HG03095 (cell line): ENCODE measurements around the gene TAB2.
"Not testable (repeated sequence)": the region's sequence is repeated elsewhere in the genome, so short reads cannot be mapped to it uniquely, and the experiment has no call there.

Source experiments
- ATAC-seq: cut with Tn5 transposase; IDR thresholded peaks from one replicate; pipeline ENCODE4 v1.9.1; 2021; ENCODE audit warnings: moderate library complexity; ENCODE audit not compliant: unreplicated experiment

Gene TAB2

GRCh38 chr6:149331871-149332270 lies 14.4 kb downstream of the TAB2 start:
- ATAC-seq = no peak

GRCh38 chr6:149332602-149333265 lies 15.2 kb downstream of the TAB2 start:
- ATAC-seq = no peak

DNA sequence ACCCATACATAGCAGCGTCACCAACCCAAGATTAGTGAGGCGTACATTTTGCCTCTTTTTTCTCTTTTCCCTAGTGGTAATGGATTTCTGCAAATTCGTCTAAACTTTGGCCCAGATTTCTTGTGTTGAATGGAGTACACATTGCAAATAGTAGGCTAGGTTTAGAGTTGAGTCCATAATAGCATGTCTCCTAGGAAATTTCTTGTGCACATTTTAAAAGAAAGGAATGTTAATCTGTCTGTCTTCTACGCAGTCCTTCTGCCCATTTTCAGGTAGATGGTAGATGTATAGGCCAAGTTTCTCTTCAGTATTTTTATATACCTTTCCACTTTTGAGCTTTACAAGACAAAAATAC lies 15.7 kb downstream of the TAB2 start:
- no peak for ATAC-seq

DNA sequence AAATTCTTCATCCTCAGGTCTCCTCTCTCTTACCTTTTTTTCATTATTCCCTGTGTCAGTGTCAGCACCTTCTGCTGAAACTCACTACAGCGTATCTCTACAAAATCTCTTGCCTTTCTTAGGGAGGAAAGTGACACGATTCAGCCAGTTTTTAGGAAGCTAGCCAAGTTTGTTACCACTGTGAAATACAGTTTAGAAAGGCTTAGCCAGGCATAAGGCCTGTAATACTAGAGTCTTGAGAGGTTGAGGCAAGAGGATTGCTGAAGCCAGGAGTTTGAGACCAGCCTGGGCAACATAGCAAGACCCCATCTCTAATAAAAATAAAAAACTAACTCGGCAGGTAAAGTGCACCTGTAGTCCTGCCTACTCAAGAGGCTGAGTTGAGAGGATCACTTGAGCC lies 16.7 kb downstream of the TAB2 start:
- ATAC-seq = no peak

- no peak for ATAC-seq
Measured at GRCh38 chr6:149334682-149335160, 17.2 kb downstream of the TAB2 start.

DNA sequence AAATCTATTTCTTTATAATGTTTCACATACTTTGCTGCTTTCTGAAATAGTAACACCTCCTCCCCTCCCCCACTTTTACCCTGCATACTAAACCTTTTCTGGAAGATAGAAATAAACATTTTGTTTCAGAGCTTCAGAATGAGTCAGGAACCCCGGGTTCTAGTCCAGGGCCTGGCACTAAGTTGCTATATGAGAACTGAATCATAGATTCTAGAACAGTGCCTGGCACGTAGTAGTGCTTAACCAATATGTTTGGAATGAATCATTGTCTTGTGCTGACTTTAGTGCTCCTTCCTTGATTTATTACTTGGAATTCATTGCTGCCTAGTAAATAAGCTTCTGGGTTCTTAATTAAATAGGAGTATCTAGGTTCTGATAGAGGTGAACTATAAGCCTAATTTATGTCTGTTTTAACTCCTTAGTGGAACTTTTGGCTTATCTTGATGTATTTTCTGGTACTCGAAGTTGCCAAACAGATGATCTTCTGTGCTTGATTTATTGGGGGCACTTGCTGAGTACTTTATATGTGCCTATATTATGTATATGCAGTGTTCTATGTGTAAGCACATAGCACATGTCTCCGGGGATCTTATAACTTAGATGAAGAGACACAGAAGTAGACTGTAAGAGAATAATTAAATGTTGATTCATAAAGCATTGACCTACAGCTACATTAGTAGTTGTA lies 18.6 kb downstream of the TAB2 start:
- ATAC-seq = no peak

DNA sequence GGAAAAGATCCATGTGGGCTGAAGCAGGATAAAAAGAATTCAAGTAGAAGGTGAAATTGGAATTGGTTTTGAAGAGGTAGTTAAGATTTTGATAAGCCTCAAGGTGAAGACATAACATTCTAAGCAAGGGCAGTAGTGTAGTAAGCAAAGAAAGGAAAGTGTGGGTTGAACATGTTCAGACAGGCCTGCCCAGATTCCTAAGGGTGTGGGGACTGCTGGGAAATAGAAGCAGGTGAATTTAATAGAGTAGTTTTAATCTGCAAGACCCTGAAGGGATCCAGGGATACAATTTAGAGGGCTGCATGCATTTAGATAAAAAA lies 19.1 kb downstream of the TAB2 start:
- no peak for ATAC-seq

DNA sequence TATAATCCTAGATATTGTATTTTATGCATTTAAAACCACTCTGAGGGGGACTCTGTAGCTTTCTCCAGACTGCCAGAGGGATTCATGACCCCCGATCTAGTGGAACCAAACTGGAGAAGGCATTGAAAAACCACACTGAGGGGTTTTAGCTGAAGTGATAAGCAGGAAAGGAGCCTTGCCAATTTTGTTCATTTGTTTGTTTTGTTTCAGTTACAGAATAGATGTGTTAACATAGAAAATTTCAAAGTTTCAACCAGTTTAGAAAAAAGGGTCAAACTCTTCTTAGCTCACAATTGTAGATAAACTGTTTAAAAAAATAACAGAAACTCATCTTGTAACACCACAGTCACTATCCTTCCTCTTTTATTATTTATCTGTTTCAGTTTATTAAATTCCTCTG lies 19.8 kb downstream of the TAB2 start:
- no peak for ATAC-seq

GRCh38 chr6:149340200-149340599 lies 22.7 kb downstream of the TAB2 start:
- no peak for ATAC-seq

DNA sequence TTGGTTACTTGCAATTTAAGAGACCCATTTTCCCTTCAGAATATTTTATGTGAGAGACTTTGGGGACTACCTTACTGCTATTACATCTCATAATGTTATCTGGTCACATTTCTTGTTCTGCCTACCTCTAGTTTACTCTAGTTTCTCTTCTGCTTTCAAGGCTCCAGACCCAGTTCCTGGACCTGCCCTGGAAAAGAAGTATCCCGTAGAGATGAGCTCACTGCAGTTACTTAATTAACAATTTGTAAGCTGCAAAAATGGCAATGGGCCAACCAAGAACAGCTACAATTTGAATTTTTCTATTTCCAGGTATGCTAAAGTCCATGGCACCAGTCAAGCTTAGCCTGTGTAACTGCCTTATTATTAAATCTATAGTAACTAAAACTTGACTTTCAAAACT lies 25.0 kb downstream of the TAB2 start:
- ATAC-seq = peak; percentile 76

GRCh38 chr6:149343501-149343900 lies 26.0 kb downstream of the TAB2 start:
- ATAC-seq = no peak

- no peak for ATAC-seq
Measured at GRCh38 chr6:149346078-149346477, 28.6 kb downstream of the TAB2 start.

DNA sequence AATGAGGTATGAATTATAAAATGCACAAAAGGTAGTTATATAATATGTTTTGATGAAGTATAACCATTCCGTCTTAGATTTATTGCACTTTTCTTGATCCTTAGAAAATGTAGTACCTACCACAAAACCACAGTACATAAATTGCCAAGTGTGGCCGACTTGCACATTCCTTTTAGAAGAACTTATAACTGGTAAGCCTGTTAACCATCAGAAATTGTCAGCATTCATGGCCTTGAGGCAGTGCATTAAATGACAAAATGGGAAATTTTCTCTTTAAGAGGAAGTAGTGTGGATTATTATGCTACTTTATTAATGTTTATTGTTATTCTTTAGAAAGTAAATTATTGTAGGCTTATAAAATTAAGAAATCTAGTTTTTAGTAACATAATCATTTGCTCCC lies 29.6 kb downstream of the TAB2 start:
- ATAC-seq = no peak

GRCh38 chr6:149349279-149349678 lies 31.8 kb downstream of the TAB2 start:
- ATAC-seq = not testable (repeated sequence)

DNA sequence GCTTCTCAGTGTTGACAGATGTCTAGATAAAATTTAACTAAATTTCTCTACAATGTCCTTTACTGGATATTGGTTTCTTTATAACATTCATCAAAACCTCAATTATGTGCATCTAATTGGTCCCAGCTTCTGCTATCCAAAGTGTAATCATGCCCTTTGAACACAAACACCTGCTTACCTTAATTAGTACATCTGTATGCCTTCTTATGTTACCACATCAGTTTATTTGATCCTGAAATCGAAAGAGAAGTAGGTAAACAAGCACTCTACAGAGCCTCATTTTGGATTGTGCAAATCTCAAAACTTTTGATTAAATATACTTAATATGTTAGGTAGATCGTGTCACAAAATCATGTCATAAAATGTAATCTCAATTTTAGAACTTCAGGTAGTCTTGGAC lies 36.5 kb downstream of the TAB2 start:
- no peak for ATAC-seq

GRCh38 chr6:149356081-149356750 lies 38.7 kb downstream of the TAB2 start:
- no peak for ATAC-seq

DNA sequence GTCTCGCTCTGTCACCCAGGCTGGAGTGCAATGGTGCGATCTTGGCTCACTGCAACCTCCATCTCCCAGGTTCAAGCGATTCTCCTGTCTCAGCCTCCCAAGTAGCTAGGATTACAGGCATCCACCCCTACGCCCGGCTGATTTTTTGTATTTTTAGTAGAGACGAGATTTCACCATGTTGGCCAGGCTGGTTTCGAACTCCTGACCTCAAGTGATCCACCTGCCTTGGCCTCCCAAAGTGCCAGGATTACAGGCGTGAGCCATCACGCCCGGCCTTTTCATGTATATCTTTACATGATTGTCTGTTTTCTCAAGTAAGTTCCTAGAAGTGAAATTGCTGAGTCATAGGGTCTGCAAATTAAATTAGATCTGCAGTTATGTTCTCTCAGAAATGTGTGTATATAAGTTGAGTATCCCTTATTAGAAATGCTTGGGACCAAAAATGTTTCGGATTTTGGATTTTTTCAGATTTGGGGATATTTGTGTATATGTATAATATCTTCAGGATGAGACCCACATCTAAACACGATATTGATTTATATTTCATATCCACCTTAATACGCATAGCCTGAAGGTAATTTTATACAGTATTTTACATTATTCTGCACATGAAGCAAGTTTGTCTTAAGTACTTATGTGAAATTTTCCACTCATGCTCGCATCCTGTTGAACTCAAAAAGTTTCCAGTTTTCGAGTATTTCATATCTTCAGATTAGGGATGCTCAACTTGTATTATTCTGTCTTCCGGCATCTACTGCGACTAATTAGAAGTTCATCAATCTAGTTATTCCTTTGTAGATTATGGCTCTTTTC lies 40.4 kb downstream of the TAB2 start:
- no peak for ATAC-seq

DNA sequence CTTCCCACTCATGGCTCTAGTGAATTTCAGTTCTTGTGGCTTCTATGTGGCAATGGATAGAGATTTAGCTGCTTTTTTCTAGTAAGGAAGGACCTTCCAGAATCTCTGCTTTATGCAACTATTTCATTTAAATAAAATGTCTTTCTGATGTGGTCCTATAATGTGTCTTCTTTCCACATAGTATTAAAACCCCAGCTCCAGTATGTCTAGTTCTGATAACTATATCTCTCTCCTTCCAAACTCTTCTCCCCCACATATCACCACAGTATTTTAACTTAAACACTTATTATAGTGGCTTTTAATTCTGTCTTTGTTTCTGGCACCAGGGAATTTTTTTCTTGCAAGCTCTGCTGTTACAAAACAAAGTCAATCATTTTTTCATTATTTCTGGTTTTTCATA lies 41.9 kb downstream of the TAB2 start:
- no peak for ATAC-seq

GRCh38 chr6:149360536-149360935 lies 43.0 kb downstream of the TAB2 start:
- ATAC-seq = no peak

- ATAC-seq = no peak
Measured at GRCh38 chr6:149362289-149362688, 44.8 kb downstream of the TAB2 start.

DNA sequence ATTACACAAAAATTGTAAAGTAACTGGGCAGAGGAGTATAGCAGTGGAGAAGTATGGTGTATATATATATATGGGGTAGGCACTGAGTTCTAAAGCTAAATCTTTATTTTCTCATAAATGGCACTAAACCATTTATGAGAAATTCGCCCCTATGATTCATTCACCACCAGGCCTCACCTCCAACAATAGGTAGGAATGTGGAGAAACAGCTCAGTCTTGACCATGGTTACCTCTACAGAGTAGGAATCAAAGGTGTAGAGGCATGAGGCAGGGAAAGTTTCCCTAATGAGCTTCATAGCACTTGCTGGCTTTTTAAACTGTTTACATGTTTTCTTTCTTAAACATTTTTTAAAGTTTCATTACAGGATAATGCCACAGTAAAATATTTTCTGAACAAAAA lies 45.6 kb downstream of the TAB2 start:
- no peak for ATAC-seq

GRCh38 chr6:149364557-149364956 lies 47.0 kb downstream of the TAB2 start:
- ATAC-seq = no peak
